Mammary microvascular endothelial cell (primary cell): Measurements from ENCODE around the gene DIO2. TPM values are rescaled to one million over a fixed set of nuclear protein-coding genes. Genes with fewer than 3 reads are reported as not detected.

Experiments
- total RNA-seq: library from RNA; depleted of rRNA; stranded (reverse); fragments of >200 nt; gene quantifications from 2 replicates; pipeline ENCODE4 v1.2.3, GENCODE V29; 2015

The DIO2 gene
- 0.15 TPM in 1 of 2 replicates, not detected in the other for total RNA-seq

DNA sequence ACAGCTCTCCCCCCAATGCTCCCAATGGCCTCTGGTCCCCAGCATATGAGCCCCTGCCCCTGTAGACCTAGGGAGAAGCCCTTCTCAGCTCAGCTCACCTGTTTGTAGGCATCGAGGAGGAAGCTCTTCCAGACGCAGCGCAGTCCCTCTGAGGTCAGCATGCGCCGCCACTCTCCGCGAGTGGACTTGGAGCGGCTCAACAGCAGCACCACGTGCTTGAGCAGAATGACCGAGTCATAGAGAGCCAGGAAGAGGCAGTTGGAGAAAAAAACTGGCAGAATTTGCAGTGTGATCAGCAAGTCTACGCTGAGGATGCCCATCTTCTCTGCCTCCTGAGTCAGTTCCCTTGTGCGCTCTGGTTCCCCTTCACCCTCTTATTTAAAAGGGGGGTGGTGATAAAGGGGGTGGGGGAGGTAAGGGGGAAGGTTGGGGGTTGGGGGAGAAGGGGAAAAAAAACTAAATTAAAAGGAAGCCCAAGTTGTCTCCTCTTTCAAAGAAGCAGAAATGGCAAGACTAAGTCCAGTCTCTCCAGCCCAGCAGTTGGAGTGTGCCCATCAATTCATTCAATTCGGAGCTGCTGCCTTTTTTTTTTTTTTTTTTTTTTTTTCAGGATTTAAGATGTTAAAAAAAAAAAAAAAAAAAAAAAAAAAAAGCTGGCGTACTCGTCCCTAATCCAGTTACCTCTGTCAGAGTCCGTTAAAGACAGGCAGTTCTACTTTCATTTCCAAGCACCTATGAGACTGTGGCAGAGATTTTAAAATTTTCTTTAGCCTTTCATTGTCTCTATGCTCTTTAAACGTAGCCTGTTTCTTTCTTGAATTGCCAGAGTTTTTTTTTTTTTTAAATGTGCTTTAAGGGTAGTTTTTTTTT lies at the start of gene DIO2:
Gene DIO2, minus strand, starts transcription at position 352 of the 870 bp plus-strand sequence. Its CDS starts 32 bp downstream, at position 320.

